ENCODE data around the gene NEDD4. TPM values are rescaled to one million over a fixed set of nuclear protein-coding genes. Genes with fewer than 3 reads are reported as not detected.

Gene NEDD4
- total and polyA plus RNA-seq, 4 donors, result 3.5 to 22.0 (median 7.7) TPM

- no peak overlapping the region for H3K4me3 ChIP-seq
- no peak for TF ChIP-seq CTCF (IDR thresholded peaks at IDR 0.05; ENCODE audit: control extremely low read depth, extremely low read depth)
- no peaks in the 10 kb centered on the region for H3K27me3 ChIP-seq (ENCODE audit: control insufficient read depth in 3 of 3, insufficient read depth in 3 of 3, low read length in 2 of 3)
- H3K27ac ChIP-seq (ENCODE audit: low read depth in 1 of 2, low read length in 1 of 2), result no peak overlapping the region
- ATAC-seq (ENCODE audit: insufficient read depth, low FRiP score) (no peak), DNase-seq (no peak)
- no peaks in the 10 kb centered on the region for H3K36me3 ChIP-seq (ENCODE audit: control insufficient read depth in 4 of 4, insufficient read depth in 4 of 4, low read length in 4 of 4)
- H3K9me3 ChIP-seq (ENCODE audit: control insufficient read depth in 4 of 4, insufficient read depth in 3 of 4, low read length in 3 of 4), result peaks cover 0 to 5% (median 1%) of the 10 kb centered on the region in 4 donors
- H3K9ac ChIP-seq (ENCODE audit: insufficient read depth in 1 of 2, low read length in 2 of 2), result no peak overlapping the region
- WGBS, 2 donors, result 91 to 100% methylated on average over 1 of the region's 1 CpG
- no peaks in the 10 kb centered on the region for H3K4me1 ChIP-seq (ENCODE audit: control insufficient read depth in 5 of 5, insufficient read depth in 5 of 5, low read length in 5 of 5)
Measured at GRCh38 chr15:55891196-55891595, 102.2 kb downstream of the NEDD4 start.

GRCh38 chr15:55884223-55884622 lies 109.2 kb downstream of the NEDD4 start:
- Histone ChIP-seq H3K9ac (ENCODE audit: insufficient read depth in 1 of 2, low read length in 2 of 2) (no peak overlapping the region), H3K9me3 (ENCODE audit: control insufficient read depth in 4 of 4, insufficient read depth in 3 of 4, low read length in 3 of 4) (peaks cover 0 to 5% (median 3%) of the 10 kb centered on the region in 4 donors), H3K27ac (ENCODE audit: low read depth in 1 of 2, low read length in 1 of 2) (no peak overlapping the region), H3K4me3 (no peak overlapping the region), H3K27me3 (ENCODE audit: control insufficient read depth in 3 of 3, insufficient read depth in 3 of 3, low read length in 2 of 3) (no peaks in the 10 kb centered on the region), H3K4me1 (ENCODE audit: control insufficient read depth in 5 of 5, insufficient read depth in 5 of 5, low read length in 5 of 5) (no peaks in the 10 kb centered on the region), H3K36me3 (ENCODE audit: control insufficient read depth in 4 of 4, insufficient read depth in 4 of 4, low read length in 4 of 4) (peaks cover 0 to 4% (median 0%) of the 10 kb centered on the region in 4 donors)
- ATAC-seq (ENCODE audit: insufficient read depth, low FRiP score), result no peak
- TF ChIP-seq CTCF (IDR thresholded peaks at IDR 0.05; ENCODE audit: control extremely low read depth, extremely low read depth), result no peak
- no peak for DNase-seq

GRCh38 chr15:55879181-55879580 lies 114.2 kb downstream of the NEDD4 start:
- Histone ChIP-seq H3K9ac (ENCODE audit: insufficient read depth in 1 of 2, low read length in 2 of 2) (no peak overlapping the region), H3K4me3 (no peak overlapping the region), H3K4me1 (ENCODE audit: control insufficient read depth in 5 of 5, insufficient read depth in 5 of 5, low read length in 5 of 5) (no peaks in the 10 kb centered on the region), H3K36me3 (ENCODE audit: control insufficient read depth in 4 of 4, insufficient read depth in 4 of 4, low read length in 4 of 4) (peaks cover 0 to 4% (median 0%) of the 10 kb centered on the region in 4 donors), H3K9me3 (ENCODE audit: control insufficient read depth in 4 of 4, insufficient read depth in 3 of 4, low read length in 3 of 4) (peaks cover 0 to 4% (median 3%) of the 10 kb centered on the region in 4 donors), H3K27me3 (ENCODE audit: control insufficient read depth in 3 of 3, insufficient read depth in 3 of 3, low read length in 2 of 3) (no peaks in the 10 kb centered on the region), H3K27ac (ENCODE audit: low read depth in 1 of 2, low read length in 1 of 2) (no peak overlapping the region)
- no peak for TF ChIP-seq CTCF (IDR thresholded peaks at IDR 0.05; ENCODE audit: control extremely low read depth, extremely low read depth)
- no peak for ATAC-seq (ENCODE audit: insufficient read depth, low FRiP score)
- no peak for DNase-seq

GRCh38 chr15:55873024-55873720 lies 120.2 kb downstream of the NEDD4 start:
- no peak overlapping the region for H3K9ac ChIP-seq (ENCODE audit: insufficient read depth in 1 of 2, low read length in 2 of 2)
- peaks cover 0 to 1% (median 0%) of the 10 kb centered on the region in 4 donors for H3K36me3 ChIP-seq (ENCODE audit: control insufficient read depth in 4 of 4, insufficient read depth in 4 of 4, low read length in 4 of 4)
- H3K27me3 ChIP-seq (ENCODE audit: control insufficient read depth in 3 of 3, insufficient read depth in 3 of 3, low read length in 2 of 3), result no peaks in the 10 kb centered on the region
- no peak for ATAC-seq (ENCODE audit: insufficient read depth, low FRiP score)
- no peak overlapping the region for H3K4me3 ChIP-seq
- no peak for DNase-seq
- TF ChIP-seq CTCF (IDR thresholded peaks at IDR 0.05; ENCODE audit: control extremely low read depth, extremely low read depth), result no peak
- WGBS, 2 donors, result 60 to 67% methylated on average over 4 of the region's 4 CpGs
- H3K9me3 ChIP-seq (ENCODE audit: control insufficient read depth in 4 of 4, insufficient read depth in 3 of 4, low read length in 3 of 4), result peaks cover 0 to 4% (median 2%) of the 10 kb centered on the region in 4 donors
- no peaks in the 10 kb centered on the region for H3K4me1 ChIP-seq (ENCODE audit: control insufficient read depth in 5 of 5, insufficient read depth in 5 of 5, low read length in 5 of 5)
- no peak overlapping the region for H3K27ac ChIP-seq (ENCODE audit: low read depth in 1 of 2, low read length in 1 of 2)
